ENCODE data around the gene KRTAP1-3.

- TF ChIP-seq CTCF (IDR thresholded peaks at IDR 0.05) (no peak), POLR2A (IDR thresholded peaks at IDR 0.05) (no peak)
Measured at GRCh38 chr17:41064301-41064700, 29.6 kb upstream of the KRTAP1-3 start.

Data from esophagus squamous epithelium (tissue), 4 donors.